ENCODE results near the gene OSBPL10.

OSBPL10 gene

DNA sequence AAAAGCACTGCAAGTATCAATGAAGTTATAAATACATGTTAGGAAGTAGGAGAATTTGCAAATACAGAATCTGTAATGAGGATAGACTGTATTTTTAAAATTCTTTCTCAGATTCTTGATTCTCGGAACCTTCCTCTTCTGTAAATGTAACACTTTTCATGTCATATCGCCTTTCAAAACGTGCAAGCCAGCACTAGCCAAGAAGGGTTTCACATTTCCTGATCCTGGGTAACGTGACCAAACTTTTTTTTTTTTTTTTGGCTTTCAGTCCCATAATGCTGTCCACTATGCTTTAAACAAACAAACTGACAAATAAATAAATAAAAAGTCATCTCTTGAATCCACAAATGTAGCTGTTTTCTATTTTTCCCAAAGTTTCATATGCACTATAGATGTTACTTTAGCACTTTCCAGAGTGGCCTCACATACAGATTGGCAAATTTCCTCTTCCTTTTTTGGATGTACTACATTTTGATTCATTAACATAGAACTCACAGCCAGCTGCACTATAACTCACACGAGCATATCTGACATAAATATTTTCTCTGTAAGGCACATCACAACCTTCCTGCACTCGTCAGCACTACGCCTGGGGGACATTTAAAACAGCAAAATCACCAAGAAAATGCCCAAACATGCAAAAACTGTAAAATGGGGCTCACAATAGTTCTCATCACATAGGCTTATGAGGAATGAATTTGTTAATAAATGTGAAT is 208.1 kb downstream of the OSBPL10 start:
- H3K4me3 ChIP-seq (ENCODE audit: insufficient read depth, low read depth, low read length, poor library complexity, severe bottlenecking): no peak overlapping the region
- no peaks in the 10 kb centered on the region for H3K36me3 ChIP-seq (ENCODE audit: control insufficient read depth, insufficient read depth, low read length)
- H3K4me1 ChIP-seq (ENCODE audit: control insufficient read depth, insufficient read depth, low read length, poor library complexity, severe bottlenecking): no peaks in the 10 kb centered on the region
- H3K27ac ChIP-seq (ENCODE audit: insufficient read depth, low read length, poor library complexity, severe bottlenecking): no peak overlapping the region
- H3K27me3 ChIP-seq (replicated peaks; ENCODE audit: control insufficient read depth, insufficient read depth, low read length, poor library complexity, severe bottlenecking): no peaks in the 10 kb centered on the region
- DNase-seq: no peak
- H3K9me3 ChIP-seq (ENCODE audit: control insufficient read depth, low read length): no peaks in the 10 kb centered on the region

DNA sequence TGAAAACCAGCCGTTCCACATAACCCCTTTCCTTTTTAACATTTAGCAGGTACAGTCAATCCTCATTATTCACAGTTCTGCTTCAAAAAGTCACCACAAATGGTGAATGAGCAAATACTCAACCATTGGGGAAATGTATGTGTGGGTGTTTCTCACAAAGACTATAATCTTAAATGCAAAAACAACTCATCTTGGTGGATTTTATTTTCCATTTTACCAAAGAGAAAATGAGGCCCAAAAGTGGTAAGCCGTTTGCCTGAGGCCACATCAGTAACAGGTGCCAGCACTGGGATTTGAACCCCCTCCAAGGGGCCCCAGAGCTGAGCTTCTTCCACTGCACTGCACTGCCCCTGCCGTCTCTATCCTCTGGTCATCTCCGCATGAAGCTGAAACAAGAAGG is 208.8 kb downstream of the OSBPL10 start:
- Histone ChIP-seq H3K4me3 (ENCODE audit: insufficient read depth, low read depth, low read length, poor library complexity, severe bottlenecking) (no peak overlapping the region), H3K9me3 (ENCODE audit: control insufficient read depth, low read length) (no peaks in the 10 kb centered on the region), H3K27ac (ENCODE audit: insufficient read depth, low read length, poor library complexity, severe bottlenecking) (no peak overlapping the region), H3K4me1 (ENCODE audit: control insufficient read depth, insufficient read depth, low read length, poor library complexity, severe bottlenecking) (no peaks in the 10 kb centered on the region), H3K27me3 (replicated peaks; ENCODE audit: control insufficient read depth, insufficient read depth, low read length, poor library complexity, severe bottlenecking) (no peaks in the 10 kb centered on the region), H3K36me3 (ENCODE audit: control insufficient read depth, insufficient read depth, low read length) (no peaks in the 10 kb centered on the region)
- no peak for DNase-seq

DNA sequence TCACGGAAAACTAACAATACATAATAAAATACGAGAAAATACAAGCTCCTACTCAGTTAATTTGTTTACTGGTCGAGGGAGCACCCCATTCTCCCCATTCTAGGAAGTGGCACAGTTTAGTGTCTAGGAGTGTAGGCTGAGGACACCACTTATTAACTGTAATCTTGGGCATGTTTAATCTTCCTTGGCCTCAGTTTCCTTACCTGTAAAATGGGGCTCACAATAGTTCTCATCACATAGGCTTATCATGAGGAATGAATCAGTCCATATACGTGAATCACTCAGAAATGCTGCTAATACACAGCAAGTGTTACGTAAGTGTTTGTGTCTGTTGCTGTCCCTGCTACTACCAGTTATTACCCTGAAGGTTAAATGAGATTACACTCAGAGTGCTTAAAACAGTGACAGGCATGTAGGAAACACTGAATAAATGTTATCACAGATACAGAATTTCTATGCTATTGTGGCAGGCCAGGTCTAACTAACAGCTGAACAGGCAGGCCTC is 210.2 kb downstream of the OSBPL10 start:
- H3K9me3 ChIP-seq (ENCODE audit: control insufficient read depth, low read length): no peaks in the 10 kb centered on the region
- DNase-seq: no peak
- no peaks in the 10 kb centered on the region for H3K4me1 ChIP-seq (ENCODE audit: control insufficient read depth, insufficient read depth, low read length, poor library complexity, severe bottlenecking)
- H3K27me3 ChIP-seq (replicated peaks; ENCODE audit: control insufficient read depth, insufficient read depth, low read length, poor library complexity, severe bottlenecking): no peaks in the 10 kb centered on the region
- no peak overlapping the region for H3K4me3 ChIP-seq (ENCODE audit: insufficient read depth, low read depth, low read length, poor library complexity, severe bottlenecking)
- H3K36me3 ChIP-seq (ENCODE audit: control insufficient read depth, insufficient read depth, low read length): no peaks in the 10 kb centered on the region
- no peak overlapping the region for H3K27ac ChIP-seq (ENCODE audit: insufficient read depth, low read length, poor library complexity, severe bottlenecking)

DNA sequence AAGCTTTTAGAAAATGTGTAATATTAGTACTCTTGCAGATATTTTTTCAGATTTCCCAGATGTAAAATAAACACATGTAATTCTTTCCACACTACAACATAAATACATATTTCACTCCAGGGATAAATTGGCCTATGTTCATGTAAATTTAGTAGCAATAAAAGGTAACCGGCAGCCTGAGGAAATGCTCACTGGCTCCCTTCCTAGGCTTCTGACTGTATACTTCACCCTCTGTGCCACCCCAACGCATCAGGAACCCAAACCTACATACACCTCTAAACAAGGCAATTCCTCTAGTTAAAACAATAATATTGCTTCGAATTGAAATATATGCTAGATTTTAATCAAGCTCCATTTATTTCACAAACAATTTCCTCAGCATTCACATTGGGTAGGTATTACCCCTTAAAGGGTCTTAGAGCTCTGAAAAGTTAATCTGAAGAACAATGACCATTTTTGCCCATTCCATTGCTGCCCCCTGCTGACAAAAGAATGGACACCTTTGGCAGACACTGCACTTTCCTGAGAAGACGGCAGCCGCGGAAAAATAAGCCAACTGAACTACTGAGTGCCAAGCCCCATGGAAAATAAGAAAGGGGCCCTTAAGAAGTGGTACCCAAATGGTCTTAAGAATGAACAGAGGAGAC is 212.5 kb downstream of the OSBPL10 start:
- Histone ChIP-seq H3K4me1 (ENCODE audit: control insufficient read depth, insufficient read depth, low read length, poor library complexity, severe bottlenecking) (no peaks in the 10 kb centered on the region), H3K4me3 (ENCODE audit: insufficient read depth, low read depth, low read length, poor library complexity, severe bottlenecking) (no peak overlapping the region), H3K27ac (ENCODE audit: insufficient read depth, low read length, poor library complexity, severe bottlenecking) (no peak overlapping the region), H3K36me3 (ENCODE audit: control insufficient read depth, insufficient read depth, low read length) (no peaks in the 10 kb centered on the region), H3K27me3 (replicated peaks; ENCODE audit: control insufficient read depth, insufficient read depth, low read length, poor library complexity, severe bottlenecking) (no peaks in the 10 kb centered on the region), H3K9me3 (ENCODE audit: control insufficient read depth, low read length) (no peaks in the 10 kb centered on the region)
- peak in 1 of 3 donors; percentile 24 for DNase-seq

DNA sequence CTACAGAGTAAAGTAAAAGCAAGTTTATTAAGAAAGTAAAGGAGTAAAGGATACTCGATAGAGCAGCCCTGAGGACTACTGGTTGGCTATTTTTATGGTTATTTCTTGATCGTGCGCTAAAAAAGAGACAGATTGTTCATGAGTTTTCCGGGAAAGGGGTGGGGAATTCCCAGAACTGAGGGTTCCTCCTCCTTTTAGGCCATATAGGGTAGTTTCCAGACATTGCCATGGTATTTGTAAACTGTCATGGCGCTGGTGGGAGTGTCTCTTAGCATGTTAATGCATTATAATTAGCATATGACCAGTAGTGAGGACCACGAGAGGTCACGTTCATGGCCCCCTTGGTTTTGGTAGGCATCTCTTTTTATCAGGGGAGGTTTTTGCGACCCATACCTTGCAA is 213.1 kb downstream of the OSBPL10 start:
- Histone ChIP-seq H3K4me3 (ENCODE audit: insufficient read depth, low read depth, low read length, poor library complexity, severe bottlenecking) (no peak overlapping the region), H3K9me3 (ENCODE audit: control insufficient read depth, low read length) (no peaks in the 10 kb centered on the region), H3K4me1 (ENCODE audit: control insufficient read depth, insufficient read depth, low read length, poor library complexity, severe bottlenecking) (no peaks in the 10 kb centered on the region), H3K36me3 (ENCODE audit: control insufficient read depth, insufficient read depth, low read length) (no peaks in the 10 kb centered on the region), H3K27me3 (replicated peaks; ENCODE audit: control insufficient read depth, insufficient read depth, low read length, poor library complexity, severe bottlenecking) (no peaks in the 10 kb centered on the region), H3K27ac (ENCODE audit: insufficient read depth, low read length, poor library complexity, severe bottlenecking) (no peak overlapping the region)
- no peak for DNase-seq

DNA sequence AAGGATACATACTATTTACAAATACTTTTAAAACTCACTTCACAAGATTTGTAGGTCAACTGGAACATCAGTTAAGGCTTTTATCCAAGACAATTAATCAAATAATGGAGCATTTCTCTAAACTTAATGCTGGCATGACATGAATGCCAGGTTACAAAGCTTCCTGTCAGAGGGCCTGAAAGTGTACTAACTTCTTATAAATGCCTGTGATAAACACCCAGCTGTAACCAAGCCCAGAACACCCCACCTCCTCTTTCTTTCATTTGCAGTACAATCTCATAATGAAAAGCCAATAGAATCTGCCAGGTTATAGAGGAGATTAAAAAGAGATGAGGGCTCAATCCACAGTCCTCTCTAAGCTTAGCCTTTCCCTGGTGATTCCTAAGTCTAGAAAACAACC is 214.4 kb downstream of the OSBPL10 start:
- H3K9me3 ChIP-seq (ENCODE audit: control insufficient read depth, low read length): no peaks in the 10 kb centered on the region
- no peaks in the 10 kb centered on the region for H3K4me1 ChIP-seq (ENCODE audit: control insufficient read depth, insufficient read depth, low read length, poor library complexity, severe bottlenecking)
- H3K36me3 ChIP-seq (ENCODE audit: control insufficient read depth, insufficient read depth, low read length): no peaks in the 10 kb centered on the region
- H3K27ac ChIP-seq (ENCODE audit: insufficient read depth, low read length, poor library complexity, severe bottlenecking): no peak overlapping the region
- DNase-seq: no peak
- no peaks in the 10 kb centered on the region for H3K27me3 ChIP-seq (replicated peaks; ENCODE audit: control insufficient read depth, insufficient read depth, low read length, poor library complexity, severe bottlenecking)
- no peak overlapping the region for H3K4me3 ChIP-seq (ENCODE audit: insufficient read depth, low read depth, low read length, poor library complexity, severe bottlenecking)

DNA sequence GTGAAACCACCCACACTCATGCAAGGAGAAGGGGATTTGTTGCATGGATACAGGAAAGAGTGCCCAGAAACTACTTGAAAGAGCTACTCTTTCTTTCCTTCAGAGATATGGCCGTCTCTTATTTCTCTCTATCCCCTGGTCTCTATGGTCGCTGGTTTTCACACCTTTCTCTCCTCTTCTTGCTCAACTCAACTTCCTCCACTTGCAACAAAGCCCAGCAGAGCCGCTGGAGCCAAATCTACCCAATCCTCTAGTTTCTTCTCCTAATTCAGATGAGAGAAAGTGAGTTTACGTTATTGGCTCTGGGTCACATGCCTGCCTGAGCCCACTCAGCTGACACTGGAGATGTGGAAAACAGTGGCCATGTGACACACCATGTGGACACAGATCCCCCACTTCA is 215.2 kb downstream of the OSBPL10 start:
- H3K27ac ChIP-seq (ENCODE audit: insufficient read depth, low read length, poor library complexity, severe bottlenecking): no peak overlapping the region
- no peaks in the 10 kb centered on the region for H3K27me3 ChIP-seq (replicated peaks; ENCODE audit: control insufficient read depth, insufficient read depth, low read length, poor library complexity, severe bottlenecking)
- no peak for DNase-seq
- no peaks in the 10 kb centered on the region for H3K4me1 ChIP-seq (ENCODE audit: control insufficient read depth, insufficient read depth, low read length, poor library complexity, severe bottlenecking)
- H3K4me3 ChIP-seq (ENCODE audit: insufficient read depth, low read depth, low read length, poor library complexity, severe bottlenecking): no peak overlapping the region
- H3K9me3 ChIP-seq (ENCODE audit: control insufficient read depth, low read length): no peaks in the 10 kb centered on the region
- H3K36me3 ChIP-seq (ENCODE audit: control insufficient read depth, insufficient read depth, low read length): no peaks in the 10 kb centered on the region

DNA sequence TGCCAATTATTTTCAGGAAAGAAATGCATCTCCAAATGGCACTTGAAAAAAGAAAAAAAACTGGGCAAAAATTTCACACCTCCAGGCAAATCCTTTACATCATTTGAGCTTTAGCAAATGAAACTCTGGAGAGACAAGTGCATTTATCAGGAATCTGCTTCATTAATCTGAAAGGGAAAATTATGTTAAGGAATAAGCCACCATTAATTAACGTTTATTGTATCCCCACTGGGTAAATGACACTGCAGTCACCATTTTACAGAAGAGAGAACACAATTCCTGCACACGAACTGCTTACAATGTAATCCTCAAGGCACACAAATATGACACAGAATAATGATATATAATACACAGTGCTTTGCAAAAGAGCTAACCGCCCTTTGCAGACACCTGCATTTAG is 217.3 kb downstream of the OSBPL10 start:
- no peaks in the 10 kb centered on the region for H3K27me3 ChIP-seq (replicated peaks; ENCODE audit: control insufficient read depth, insufficient read depth, low read length, poor library complexity, severe bottlenecking)
- DNase-seq: no peak
- no peak overlapping the region for H3K4me3 ChIP-seq (ENCODE audit: insufficient read depth, low read depth, low read length, poor library complexity, severe bottlenecking)
- H3K36me3 ChIP-seq (ENCODE audit: control insufficient read depth, insufficient read depth, low read length): no peaks in the 10 kb centered on the region
- no peaks in the 10 kb centered on the region for H3K4me1 ChIP-seq (ENCODE audit: control insufficient read depth, insufficient read depth, low read length, poor library complexity, severe bottlenecking)
- H3K27ac ChIP-seq (ENCODE audit: insufficient read depth, low read length, poor library complexity, severe bottlenecking): no peak overlapping the region
- no peaks in the 10 kb centered on the region for H3K9me3 ChIP-seq (ENCODE audit: control insufficient read depth, low read length)

DNA sequence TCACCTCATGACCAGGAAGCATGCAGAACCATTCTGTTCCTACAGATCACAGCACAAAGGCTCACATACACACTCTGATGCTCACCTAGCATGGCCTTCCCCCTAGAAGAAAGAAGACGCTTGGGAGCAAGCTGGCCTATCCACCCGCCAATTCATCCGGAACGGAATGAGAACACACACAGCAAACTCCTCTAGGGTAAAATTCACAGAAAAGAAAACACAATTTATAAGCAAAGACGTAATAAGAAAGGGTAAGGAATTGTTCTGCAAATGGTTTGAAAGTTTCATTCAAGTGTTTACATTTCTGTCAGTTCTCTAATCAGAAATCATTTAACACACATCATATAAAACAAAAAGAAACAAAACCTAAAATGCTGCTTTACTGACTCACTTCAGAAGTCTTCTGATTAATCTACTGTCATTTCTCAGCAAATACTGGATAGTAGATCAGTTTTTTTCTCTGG is 218.1 kb downstream of the OSBPL10 start:
- no peak overlapping the region for H3K4me3 ChIP-seq (ENCODE audit: insufficient read depth, low read depth, low read length, poor library complexity, severe bottlenecking)
- no peaks in the 10 kb centered on the region for H3K9me3 ChIP-seq (ENCODE audit: control insufficient read depth, low read length)
- no peak overlapping the region for H3K27ac ChIP-seq (ENCODE audit: insufficient read depth, low read length, poor library complexity, severe bottlenecking)
- H3K4me1 ChIP-seq (ENCODE audit: control insufficient read depth, insufficient read depth, low read length, poor library complexity, severe bottlenecking): no peaks in the 10 kb centered on the region
- H3K36me3 ChIP-seq (ENCODE audit: control insufficient read depth, insufficient read depth, low read length): no peaks in the 10 kb centered on the region
- H3K27me3 ChIP-seq (replicated peaks; ENCODE audit: control insufficient read depth, insufficient read depth, low read length, poor library complexity, severe bottlenecking): no peaks in the 10 kb centered on the region
- DNase-seq: no peak

DNA sequence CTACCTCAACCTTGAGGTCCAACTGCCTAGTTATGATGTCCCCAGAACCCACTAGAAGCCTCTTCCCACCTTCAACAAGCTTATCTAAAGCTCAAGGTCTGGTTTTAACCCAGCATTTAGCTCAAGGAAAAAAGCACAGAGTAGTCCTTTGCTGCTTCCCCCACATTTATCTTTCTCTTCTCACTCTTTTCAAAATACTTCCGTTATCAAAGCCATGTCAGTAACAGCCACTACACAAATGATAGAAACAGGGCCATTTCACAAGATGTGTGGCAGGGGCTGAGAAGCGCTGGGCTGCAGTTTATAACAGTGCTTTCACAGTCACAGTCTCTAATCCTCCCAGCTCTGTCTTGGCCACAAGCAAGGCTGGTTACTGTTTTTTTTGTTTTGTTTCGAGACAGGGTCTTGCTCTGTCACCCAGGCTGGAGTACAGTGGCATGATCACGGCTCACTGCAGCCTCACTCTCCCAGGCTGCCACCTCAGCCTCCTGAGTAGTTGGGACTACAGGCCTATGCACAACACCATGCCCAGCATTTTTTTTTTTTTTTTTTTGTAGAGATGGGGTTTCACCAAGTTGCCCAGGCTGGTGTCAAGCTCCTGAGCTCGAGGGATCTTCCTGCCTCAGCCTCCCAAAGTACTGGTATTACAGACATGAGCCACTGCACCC is 218.8 kb downstream of the OSBPL10 start:
- Histone ChIP-seq H3K27ac (ENCODE audit: insufficient read depth, low read length, poor library complexity, severe bottlenecking) (no peak overlapping the region), H3K4me1 (ENCODE audit: control insufficient read depth, insufficient read depth, low read length, poor library complexity, severe bottlenecking) (no peaks in the 10 kb centered on the region), H3K4me3 (ENCODE audit: insufficient read depth, low read depth, low read length, poor library complexity, severe bottlenecking) (no peak overlapping the region), H3K9me3 (ENCODE audit: control insufficient read depth, low read length) (no peaks in the 10 kb centered on the region), H3K27me3 (replicated peaks; ENCODE audit: control insufficient read depth, insufficient read depth, low read length, poor library complexity, severe bottlenecking) (no peaks in the 10 kb centered on the region), H3K36me3 (ENCODE audit: control insufficient read depth, insufficient read depth, low read length) (no peaks in the 10 kb centered on the region)
- DNase-seq: no peak
